Stimulated activated CD8-positive, alpha-beta memory T cell treated with anti-CD3 and anti-CD28 coated beads, Interleukin-7, amount 100 ng/mL, for 24 hours (primary cell): ENCODE measurements around the gene CDC42BPA.
A peak's percentile ranks its signal among the peaks of the same experiment; 100 is the strongest.

Experiments
- DNase-seq: peaks from one replicate; pipeline ENCODE4 v3.0.0-alpha.2; 2020; ENCODE audit warnings: low read depth

CDC42BPA gene

DNA sequence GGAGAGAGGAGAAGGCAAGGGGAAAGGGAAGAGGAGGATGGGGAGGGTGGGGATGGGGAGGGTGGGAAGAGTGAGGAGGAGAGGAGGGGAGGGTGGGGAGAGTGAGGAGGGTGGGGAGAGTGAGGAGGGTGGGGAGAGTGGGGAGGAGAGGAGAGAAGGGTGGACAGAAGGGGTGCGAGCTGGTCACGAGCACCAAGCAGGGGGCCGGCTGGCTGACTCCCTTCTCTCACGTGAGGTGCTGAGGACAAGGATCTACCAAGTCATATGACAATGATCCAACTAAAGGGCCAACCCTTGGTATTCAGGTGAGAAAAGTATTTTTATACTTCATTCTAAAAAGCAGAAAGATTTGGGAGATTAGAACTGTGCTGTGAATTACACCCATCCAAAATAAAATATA is 326.4 kb downstream of the CDC42BPA start:
- no peak for DNase-seq

DNA sequence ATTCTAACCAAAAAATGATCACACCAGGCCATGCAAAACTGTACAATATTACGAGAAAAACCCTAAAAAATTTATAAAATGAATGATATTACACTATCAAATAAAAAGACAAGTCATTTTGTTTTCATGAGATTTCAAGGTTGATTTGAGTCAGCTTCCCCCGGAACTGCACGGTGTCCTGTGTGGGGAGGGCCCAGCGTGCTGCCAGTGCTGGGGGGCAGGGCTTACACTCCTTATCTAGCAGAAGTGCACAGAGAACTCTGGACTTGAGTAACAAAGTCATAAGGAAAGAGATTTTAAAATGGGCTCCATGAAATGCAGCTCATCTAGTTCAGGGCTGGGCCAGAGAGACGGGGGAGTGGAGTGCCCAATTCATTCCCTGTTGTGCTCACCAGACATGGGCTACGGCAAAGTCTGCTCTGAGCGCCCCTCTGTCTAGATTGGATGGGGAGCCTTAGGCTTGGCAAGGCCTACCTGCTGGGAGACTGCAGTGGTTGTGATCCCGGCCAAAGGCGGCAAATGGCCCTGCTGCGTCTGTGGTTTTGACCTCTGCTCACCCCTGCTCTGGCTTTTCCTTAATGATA is 328.1 kb downstream of the CDC42BPA start:
- DNase-seq, result peak; percentile 24

- DNase-seq, result no peak
Measured at GRCh38 chr1:226989085-226989920, 329.0 kb downstream of the CDC42BPA start.

GRCh38 chr1:226988334-226988666 is 330.0 kb downstream of the CDC42BPA start:
- DNase-seq, result no peak

GRCh38 chr1:226987623-226988333 is 330.5 kb downstream of the CDC42BPA start:
- no peak for DNase-seq

DNA sequence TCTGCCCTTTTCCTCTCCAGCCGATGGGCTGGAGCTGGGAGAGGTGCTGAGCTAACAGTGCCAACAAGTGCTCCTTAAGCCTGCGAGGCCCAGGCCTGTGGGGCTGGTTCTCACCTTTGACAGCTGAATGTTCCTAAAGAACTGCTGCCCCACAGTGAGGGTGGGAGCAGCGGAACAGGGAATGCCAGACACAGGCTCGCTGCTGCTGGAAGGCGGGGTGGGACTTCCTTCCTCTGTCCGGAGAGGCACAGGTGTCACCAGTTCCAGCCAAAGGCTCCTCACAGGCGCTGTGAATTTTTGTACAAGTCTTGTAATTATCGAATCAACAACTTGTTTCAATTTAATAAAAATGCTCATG is 331.1 kb downstream of the CDC42BPA start:
- no peak for DNase-seq

- no peak for DNase-seq
Measured at GRCh38 chr1:226986496-226987178, 331.7 kb downstream of the CDC42BPA start.

DNA sequence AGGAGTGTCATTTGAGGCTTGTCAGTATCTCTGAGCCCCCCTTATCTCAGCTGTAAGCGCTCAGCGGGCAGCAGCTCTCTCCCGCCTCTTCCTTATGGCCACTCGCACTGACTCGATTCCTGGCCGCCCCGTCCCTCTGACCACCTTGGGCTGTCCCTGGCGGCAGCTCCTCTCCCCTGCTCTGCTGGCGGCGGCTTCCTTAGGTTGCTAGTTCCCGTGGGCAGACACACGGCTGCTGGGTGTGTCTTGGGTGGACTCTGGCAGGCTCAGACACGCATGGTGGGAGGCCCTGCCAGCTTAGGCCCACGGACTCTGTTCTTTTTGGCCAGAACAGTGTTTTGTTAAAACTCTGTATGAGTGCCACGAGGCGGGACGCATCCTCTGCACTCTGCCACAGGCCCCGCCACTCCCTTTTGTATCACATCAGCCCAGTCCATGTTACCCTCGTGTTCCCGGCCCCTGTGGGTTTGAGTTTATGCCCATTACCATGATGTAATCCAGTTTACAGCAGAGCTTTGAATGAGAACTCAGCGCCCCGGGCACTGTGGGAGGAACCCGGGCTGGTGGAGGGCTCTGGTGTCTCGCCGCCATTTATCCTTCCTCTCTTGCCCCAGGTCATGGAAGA is 332.3 kb downstream of the CDC42BPA start:
- no peak for DNase-seq

GRCh38 chr1:226985239-226985838 is 333.0 kb downstream of the CDC42BPA start:
- no peak for DNase-seq

GRCh38 chr1:226984521-226985238 is 333.6 kb downstream of the CDC42BPA start:
- no peak for DNase-seq

- DNase-seq, result no peak
Measured at GRCh38 chr1:226983992-226984364, 334.3 kb downstream of the CDC42BPA start.

DNA sequence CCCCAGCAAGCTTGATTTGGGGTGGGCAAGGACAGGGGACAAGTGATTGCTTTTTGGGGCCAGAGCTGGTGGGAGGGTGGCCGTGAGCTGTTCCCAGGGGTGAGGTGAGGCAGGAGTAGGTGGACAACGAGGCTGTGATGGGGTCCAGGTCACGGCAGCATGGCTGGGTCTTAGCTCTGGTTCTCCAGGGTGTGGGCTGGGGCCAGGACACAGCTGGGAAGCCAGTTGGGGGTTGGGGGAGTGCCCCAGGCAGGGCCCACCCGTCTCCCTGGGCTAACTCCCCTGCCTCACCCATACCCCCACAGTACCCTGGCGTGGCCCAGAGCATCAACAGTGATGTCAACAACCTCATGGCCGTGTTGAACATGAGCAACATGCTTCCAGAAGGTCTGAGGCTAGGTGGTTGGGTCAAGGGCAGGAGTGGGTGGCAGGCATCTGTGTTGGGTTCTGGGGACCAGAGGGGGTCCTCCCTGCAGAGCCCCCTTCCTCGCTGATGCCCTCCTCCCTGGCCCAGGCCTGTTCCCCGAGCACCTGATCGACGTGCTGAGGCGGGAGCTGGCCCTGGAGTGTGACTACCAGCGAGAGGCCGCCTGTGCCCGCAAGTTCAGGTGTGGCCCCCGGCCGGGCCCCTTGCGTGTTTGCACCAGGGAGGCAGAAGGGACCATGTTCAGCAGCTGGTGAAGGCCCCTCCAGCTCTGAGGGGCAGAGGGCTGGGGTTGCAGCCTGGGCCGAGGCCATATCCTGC is 334.9 kb downstream of the CDC42BPA start:
- DNase-seq, result no peak

DNA sequence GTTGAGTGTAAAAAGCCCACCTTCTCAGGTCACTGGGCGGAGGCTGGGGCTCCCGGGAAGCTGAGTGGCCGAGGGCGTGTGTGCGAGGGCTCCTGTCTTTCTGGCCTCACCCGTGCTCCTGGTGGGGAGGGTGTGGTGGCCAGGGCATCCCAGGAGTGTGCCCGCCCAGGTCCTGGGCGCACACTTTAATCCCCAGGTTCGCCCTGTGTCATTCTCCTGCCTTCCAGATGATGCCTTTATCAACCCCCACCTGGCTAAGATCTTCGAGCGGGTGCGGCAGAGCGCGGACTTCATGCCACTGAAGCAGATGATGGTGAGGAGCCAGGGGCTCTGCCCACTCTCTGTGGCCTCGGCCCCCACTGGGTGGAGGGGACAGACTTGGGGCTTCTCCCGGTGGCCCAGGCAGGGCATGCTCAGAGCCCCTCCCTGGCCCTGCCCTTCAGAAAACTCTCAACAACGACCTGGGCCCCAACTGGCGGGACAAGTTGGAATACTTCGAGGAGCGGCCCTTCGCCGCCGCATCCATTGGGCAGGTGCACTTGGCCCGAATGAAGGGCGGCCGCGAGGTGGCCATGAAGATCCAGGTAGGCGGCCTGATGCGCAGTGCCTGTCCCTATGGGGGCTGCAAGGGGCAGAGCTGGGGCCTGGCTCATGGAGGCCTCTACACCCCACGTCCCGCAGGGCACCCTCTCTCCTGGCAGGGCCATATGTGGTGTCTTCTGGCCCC is 335.7 kb downstream of the CDC42BPA start:
- DNase-seq, result no peak

GRCh38 chr1:226981838-226982237 is 336.5 kb downstream of the CDC42BPA start:
- no peak for DNase-seq

- DNase-seq, result no peak
Measured at GRCh38 chr1:226981386-226981817, 336.9 kb downstream of the CDC42BPA start.

GRCh38 chr1:226980565-226981385 is 337.5 kb downstream of the CDC42BPA start:
- DNase-seq, result no peak

DNA sequence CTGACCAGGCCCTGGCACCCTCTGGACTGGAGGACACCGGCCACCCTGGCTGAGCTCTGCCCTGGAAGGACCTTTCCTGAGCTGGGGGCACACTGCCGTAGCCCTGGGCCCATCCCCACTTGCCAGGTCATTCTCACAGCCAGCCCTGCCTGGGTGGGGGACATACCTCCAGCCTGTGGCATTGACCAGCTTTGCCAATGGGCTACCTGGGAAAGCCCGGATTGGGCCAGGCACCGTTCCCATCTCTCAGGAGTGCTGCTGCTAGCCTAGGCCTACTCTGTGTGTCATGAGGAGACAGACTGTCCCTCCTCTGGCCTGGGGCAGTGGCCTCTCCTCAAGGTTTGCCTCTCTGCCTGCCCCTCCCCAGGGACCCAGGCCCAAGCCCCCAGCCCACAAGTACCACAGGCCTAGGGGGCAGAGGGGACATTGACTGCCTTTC is 338.2 kb downstream of the CDC42BPA start:
- DNase-seq, result no peak

DNA sequence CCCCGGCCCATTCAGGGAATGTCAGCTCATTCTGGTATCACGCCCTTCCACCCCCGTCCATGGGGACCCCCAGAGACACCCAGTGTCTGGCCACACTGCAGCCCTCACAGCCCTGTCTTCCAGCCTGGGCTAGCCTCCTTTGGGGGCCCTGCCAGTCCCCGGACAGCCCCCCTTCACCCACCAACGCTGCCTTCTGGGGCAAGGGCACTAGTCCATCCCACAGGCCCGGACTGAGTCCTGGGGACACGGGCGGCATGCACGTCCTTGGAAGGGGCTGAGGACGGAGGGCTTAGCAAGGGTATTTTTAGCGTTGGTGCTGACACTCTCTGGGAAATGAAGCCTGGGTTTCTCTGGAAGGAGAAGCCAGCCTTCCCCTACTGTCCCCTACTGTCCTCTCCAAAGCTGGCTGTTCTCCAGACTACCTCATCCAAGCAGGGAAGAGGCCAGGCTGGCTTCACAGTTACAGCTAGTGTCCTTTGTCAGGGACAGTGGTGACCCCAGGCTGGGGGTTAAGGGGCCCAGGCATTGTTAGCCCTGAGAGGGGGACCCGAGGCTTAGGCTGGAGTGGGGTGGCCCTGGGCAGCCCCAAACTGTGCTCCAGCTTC is 338.7 kb downstream of the CDC42BPA start:
- DNase-seq, result no peak
